NCI-H2196 (cell line): ENCODE measurements around the gene CRIP2.

Experiments used
- DNase-seq: peaks from one replicate; lab custom pipeline; 2025; ENCODE audit not compliant: unreplicated experiment; lab: John Stamatoyannopoulos, UW

The CRIP2 gene

GRCh38 chr14:105525861-105526775, 51.5 kb downstream of the CRIP2 start, which contains the start of gene TMEM121:
TMEM121 (plus strand) TSS chr14:105526583; CDS start chr14:105528835, 2,252 bp downstream.
- DNase-seq, result peak; percentile 4

- no peak for DNase-seq
Observed at GRCh38 chr14:105526776-105527380, 52.3 kb downstream of the CRIP2 start.

DNA sequence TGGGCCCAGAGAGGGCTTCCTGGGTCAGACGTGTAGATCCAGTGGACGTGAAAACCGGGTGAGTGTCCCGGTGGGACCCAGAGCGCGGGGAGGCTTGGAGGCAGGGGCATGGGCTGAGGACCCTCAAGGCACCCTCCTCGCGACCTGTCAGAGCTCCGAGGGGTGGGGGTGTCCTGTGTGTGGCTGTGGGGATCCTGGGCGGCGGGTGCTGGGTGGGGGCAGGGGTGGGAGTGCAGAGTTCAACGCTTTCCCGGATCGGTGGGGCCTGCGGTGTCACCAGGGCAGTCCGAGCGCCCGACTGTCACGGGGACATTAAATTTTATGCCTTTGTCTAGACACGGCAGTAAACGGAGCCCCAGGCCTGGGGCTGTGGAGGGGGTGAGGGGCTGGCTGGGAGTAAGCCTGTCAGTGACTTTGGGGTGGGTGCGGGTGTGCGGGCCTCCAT, 52.8 kb downstream of the CRIP2 start:
- no peak for DNase-seq

DNA sequence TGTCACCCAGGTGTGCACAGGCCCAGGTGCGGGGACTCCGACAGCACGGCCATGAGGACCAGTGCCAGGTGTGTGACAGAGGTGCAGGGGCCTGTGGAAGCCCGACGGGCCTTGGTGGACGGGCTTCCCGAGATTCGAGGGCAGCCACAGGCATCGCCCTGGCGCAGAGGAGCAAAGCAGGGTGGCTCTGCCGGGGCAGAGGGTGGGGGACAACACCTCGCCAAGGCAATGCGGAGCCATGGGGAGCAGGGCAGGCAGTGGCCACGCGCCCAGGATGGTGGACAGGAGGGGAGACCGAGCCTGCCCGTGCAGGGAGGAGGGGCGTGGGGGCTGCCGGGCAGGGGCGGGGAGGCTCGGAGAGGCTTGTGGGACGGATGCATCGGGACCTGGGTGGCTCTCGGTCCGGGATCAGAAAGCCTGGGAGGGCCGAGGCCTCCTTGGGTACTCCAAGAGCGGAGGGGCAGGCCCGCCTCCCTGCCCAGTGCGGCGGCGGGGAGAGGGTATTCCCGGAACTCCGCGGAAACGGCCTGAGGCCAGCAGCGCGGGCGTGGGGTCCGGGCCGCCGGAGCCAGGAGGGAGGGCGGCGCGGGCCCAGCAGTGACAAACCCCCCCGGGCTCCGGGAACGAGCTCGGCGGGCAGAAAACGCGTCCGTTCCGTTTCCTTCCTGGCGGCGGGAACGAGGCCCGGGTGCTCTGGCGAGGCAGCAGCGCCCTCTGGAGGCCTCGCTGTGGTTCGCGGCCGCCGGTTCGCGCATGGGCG, 53.4 kb downstream of the CRIP2 start:
- peak; percentile 63 for DNase-seq

DNA sequence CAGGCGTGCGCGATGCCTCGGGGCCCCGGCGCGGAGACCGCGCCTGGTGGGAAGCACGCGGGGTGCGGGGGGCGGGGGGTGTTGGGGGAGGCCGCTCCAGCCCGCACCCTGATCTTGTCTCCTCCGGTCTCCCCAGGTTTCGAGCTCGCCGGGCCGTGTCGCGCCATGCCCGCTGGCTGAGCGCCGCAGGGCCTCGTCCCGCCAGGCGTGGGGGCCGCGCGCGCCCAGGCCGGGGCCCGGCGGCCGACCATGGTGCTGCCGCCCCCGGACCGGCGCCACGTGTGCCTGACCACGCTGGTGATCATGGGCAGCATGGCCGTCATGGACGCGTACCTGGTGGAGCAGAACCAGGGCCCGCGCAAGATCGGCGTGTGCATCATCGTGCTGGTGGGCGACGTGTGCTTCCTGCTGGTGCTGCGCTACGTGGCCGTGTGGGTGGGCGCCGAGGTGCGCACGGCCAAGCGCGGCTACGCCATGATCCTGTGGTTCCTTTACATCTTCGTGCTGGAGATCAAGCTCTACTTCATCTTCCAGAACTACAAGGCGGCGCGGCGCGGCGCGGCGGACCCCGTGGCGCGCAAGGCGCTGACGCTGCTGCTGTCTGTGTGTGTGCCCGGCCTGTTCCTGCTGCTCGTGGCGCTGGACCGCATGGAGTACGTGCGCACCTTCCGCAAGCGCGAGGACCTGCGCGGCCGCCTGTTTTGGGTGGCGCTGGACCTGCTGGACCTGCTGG, 54.1 kb downstream of the CRIP2 start:
- no peak for DNase-seq

GRCh38 chr14:105529319-105529568, 54.6 kb downstream of the CRIP2 start:
- DNase-seq, result no peak
